Heart right ventricle (tissue), 16 donors: ENCODE data around the gene GPHA2. TPM values are rescaled to one million over a fixed set of nuclear protein-coding genes. Genes with fewer than 3 reads are reported as not detected.

Experiments used
- ATAC-seq, 8 donors: fragments of 200-7000 bp; cut with Tn5 transposase; one replicate each; pipeline ENCODE4 v1.9.1; 2020; ENCODE audit warnings: mild to moderate bottlenecking in 8 of 8, moderate library complexity in 8 of 8, moderate number of reproducible peaks in 1 of 8
- DNase-seq, 2 donors: peaks; one replicate each; pipeline ENCODE4 v3.0.0-alpha.2; 2020
- H3K27ac ChIP-seq, 10 donors: fragments of 200-600 bp; sonication (generic) in 2 of 10; one replicate each; pipeline versions ENCODE4 v1.5.0 to v1.8.0; 2020 to 2022; ENCODE audit warnings: mild to moderate bottlenecking in 3 of 10
- H3K27me3 ChIP-seq, 7 donors: fragments of 200-600 bp; one replicate each; pipeline ENCODE4 v1.8.0; 2021 to 2022; ENCODE audit warnings: mild to moderate bottlenecking in 2 of 7
- H3K36me3 ChIP-seq, 9 donors: fragments of 200-600 bp; sonication (generic) in 1 of 9; one replicate each; pipeline versions ENCODE4 v1.5.0 to v1.8.0; 2020 to 2022; ENCODE audit warnings: mild to moderate bottlenecking in 2 of 9
- H3K4me1 ChIP-seq, 9 donors: fragments of 200-600 bp; sonication (generic) in 1 of 9; one replicate each; pipeline versions ENCODE4 v1.5.0 to v1.8.0; 2020 to 2022; ENCODE audit warnings: mild to moderate bottlenecking in 4 of 9
- H3K4me3 ChIP-seq, 10 donors: fragments of 200-600 bp; sonication (generic) in 2 of 10; one replicate each; pipeline versions ENCODE4 v1.5.0 to v1.8.0; 2020 to 2022; ENCODE audit warnings: mild to moderate bottlenecking in 7 of 10, moderate library complexity in 2 of 10
- H3K9me3 ChIP-seq, 11 donors: fragments of 200-600 bp in 10 of 11; sonication (generic) in 2 of 11; one replicate each; pipeline versions ENCODE4 v1.5.0 to v1.8.0; 2013 to 2022; ENCODE audit warnings: mild to moderate bottlenecking in 2 of 11, control low read depth in 1 of 11, moderate library complexity in 1 of 11
- CTCF ChIP-seq, 9 donors: fragments of 200-600 bp; sonication (generic) in 2 of 9; IDR thresholded peaks; one replicate each; pipeline versions ENCODE4 v1.5.0 to v1.8.0; 2021 to 2022; ENCODE audit warnings: antibody characterized with exemption in 9 of 9, mild to moderate bottlenecking in 5 of 9, moderate library complexity in 1 of 9
- WGBS, 2 donors: extraction: QIAGEN DNeasy Blood & Tissue Kit; methylation state at CpG; one replicate each; pipeline ENCODE4 v1.1.7; 2013; ENCODE audit warnings: inconsistent platforms in 1 of 2; 5-methylcytosine and 5-hydroxymethylcytosine counted together
- intact Hi-C, 10 donors: fragments of 100-400 bp; cut with DNase I; formaldehyde crosslinking; loops; one replicate each; pipeline versions ENCODE4 v1.11.1 to v1.14.2; 2022
- polyA plus RNA-seq, 2 donors: library from polyadenylated mRNA; stranded (reverse); fragments of 200-250 nt; gene quantifications; one replicate each; pipeline ENCODE4 v1.2.3, GENCODE V29; 2013
- total RNA-seq, 10 donors: library from RNA; stranded (reverse); fragmentation: NEBNext Ultra II Directional in 3 of 10; extraction: Animal tissue kit (Norgen Biotek cat#: 25700) in 3 of 10; gene quantifications; one replicate each; pipeline versions ENCODE4 v1.2.1 to v1.2.4, GENCODE V29; 2021 to 2023
- donor health status: Arrhythmogenic right ventricular cardiomyopathy.
- donor health status: ischemic (EF 13 %, LVEDD 7.1; RV severe dilation, severe dysfunction).
- donor health status: healthy with polysubstance abuse.
- donor health status: DM: no; HTN: yes; CAD: no.
- donor health status: DM: no; HTN: no; CAD: no.
- donor health status: ischemic (EF 25% LVEDD 6.9; RV normal size, moderate dysfunction).
- donor health status: ischemic (EF 25% LVEDD 5.7; RV mildly dilated, moderate dysfunction).
- donor health status: healthy.
- donor health status: DM: yes; HTN: yes; CAD: no.
- donor health status: Ischemic cardiomyopathy.
- donor health status: ischemic (EF 35%, LVEDD 5.7; RV mildly dilated, moderate dysfunction).
- donor health status: nonischemic (EF 11% LVEDD 7.7; RV severe dilation, severe dysfunction).
- donor health status: DM: yes; HTN: yes; CAD: no.
- donor health status: PGD.
- donor health status: ischemic (EF 29% LVEDD 5.4; RV normal size, mild dysfunction).
- donor health status: nonischemic (EF 23%, LVEDD 6.1; RV moderate dilation, normal function).

Gene GPHA2
- total and polyA plus RNA-seq, 12 donors: not detected

DNA sequence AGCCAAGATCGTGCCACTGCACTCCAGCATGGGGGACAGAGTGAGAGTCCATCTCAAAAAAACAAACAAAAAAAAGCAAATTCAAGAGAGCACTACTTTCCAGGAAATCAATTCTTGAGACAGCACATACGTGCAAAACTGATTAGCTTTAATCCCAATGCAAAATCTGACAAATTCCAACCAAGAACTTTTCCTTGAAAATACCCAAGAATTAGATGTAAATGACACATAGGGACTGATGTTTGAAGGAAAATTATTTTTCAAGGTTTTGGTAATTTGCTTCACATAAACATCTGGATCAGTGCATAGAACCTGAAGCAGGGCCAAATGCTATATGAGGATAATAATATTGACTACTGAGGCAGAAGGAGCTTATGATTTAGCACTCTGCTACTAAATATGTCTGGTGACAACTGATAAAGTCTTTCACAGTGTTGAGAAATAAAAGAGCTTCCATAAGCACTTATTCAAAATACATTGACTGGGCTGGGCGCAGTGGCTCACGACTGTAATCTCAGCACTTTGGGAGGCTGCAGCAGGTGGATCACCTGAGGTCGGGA is 27.5 kb upstream of the GPHA2 start:
- intact Hi-C loops: no loop called here
- peaks cover 0 to 15% (median 0%) of the 10 kb centered on the region in 7 donors for H3K27me3 ChIP-seq
- no peak overlapping the region for H3K4me3 ChIP-seq
- no peaks in the 10 kb centered on the region for H3K36me3 ChIP-seq
- no peaks in the 10 kb centered on the region for H3K4me1 ChIP-seq
- no peak for ATAC-seq
- 79 to 84% methylated on average over 5 of the region's 5 CpGs for WGBS, 2 donors
- DNase-seq: no peak
- no peaks in the 10 kb centered on the region for H3K9me3 ChIP-seq
- TF ChIP-seq CTCF (IDR thresholded peaks at IDR 0.05): no peak
- H3K27ac ChIP-seq: no peak overlapping the region

- no peak for ATAC-seq
- Histone ChIP-seq H3K4me3 (no peak overlapping the region), H3K27ac (no peak overlapping the region), H3K36me3 (no peaks in the 10 kb centered on the region), H3K27me3 (peaks cover 0 to 23% (median 0%) of the 10 kb centered on the region in 7 donors), H3K9me3 (no peaks in the 10 kb centered on the region), H3K4me1 (no peaks in the 10 kb centered on the region)
- no peak for DNase-seq
- intact Hi-C loops: no loop called here
- no peak for TF ChIP-seq CTCF (IDR thresholded peaks at IDR 0.05)
- WGBS, 2 donors: 50 to 55% methylated on average over 4 of the region's 4 CpGs
These were observed 25.0 kb upstream of the GPHA2 start for GRCh38 chr11:64960719-64961118.

GRCh38 chr11:64959498-64959897 is 23.8 kb upstream of the GPHA2 start:
- peaks cover 0 to 25% (median 0%) of the 10 kb centered on the region in 7 donors for H3K27me3 ChIP-seq
- no peak for ATAC-seq
- no peaks in the 10 kb centered on the region for H3K36me3 ChIP-seq
- 66 to 72% methylated on average over 3 of the region's 3 CpGs for WGBS, 2 donors
- DNase-seq: no peak
- no peak for TF ChIP-seq CTCF (IDR thresholded peaks at IDR 0.05)
- no peak overlapping the region for H3K4me3 ChIP-seq
- no peaks in the 10 kb centered on the region for H3K4me1 ChIP-seq
- H3K27ac ChIP-seq: no peak overlapping the region
- H3K9me3 ChIP-seq: no peaks in the 10 kb centered on the region
- intact Hi-C loops: no loop called here

- intact Hi-C loops: no loop called here
- TF ChIP-seq CTCF (IDR thresholded peaks at IDR 0.05): no peak
- H3K36me3 ChIP-seq: no peaks in the 10 kb centered on the region
- 45 to 50% methylated on average over 5 of the region's 5 CpGs for WGBS, 2 donors
- H3K4me1 ChIP-seq: no peaks in the 10 kb centered on the region
- no peak for DNase-seq
- H3K9me3 ChIP-seq: no peaks in the 10 kb centered on the region
- H3K4me3 ChIP-seq: no peak overlapping the region
- ATAC-seq: no peak
- H3K27ac ChIP-seq: no peak overlapping the region
- H3K27me3 ChIP-seq: peaks cover 0 to 37% (median 0%) of the 10 kb centered on the region in 7 donors
These were observed 18.5 kb upstream of the GPHA2 start for GRCh38 chr11:64954201-64954600.
